22Rv1 (cell line): ENCODE data around the gene CXCL12.

Experiments used
- CTCF ChIP-seq: fragments of 450-650 bp; IDR thresholded peaks from 2 replicates; pipeline ENCODE4 v1.5.1; 2017; ENCODE audit warnings: mild to moderate bottlenecking
- ZFX ChIP-seq: fragments of 450-650 bp; IDR thresholded peaks from 2 replicates; pipeline ENCODE4 v1.6.1; 2017; ENCODE audit warnings: antibody characterized with exemption, borderline replicate concordance

GRCh38 chr10:44396671-44397191 lies 11.8 kb upstream of the CXCL12 start:
- TF ChIP-seq CTCF (no peak), ZFX (no peak)
